ENCODE measurements around the gene POU3F2. TPM values are rescaled to one million over a fixed set of nuclear protein-coding genes. Genes with fewer than 3 reads are reported as not detected.

The POU3F2 gene
- total and polyA plus RNA-seq, 2 donors (not counting 3 experiments of a cell fraction or from before 2014, with no cell fraction given), result not detected

- Histone ChIP-seq H2AFZ (ENCODE audit: low read depth, low read length) (peak overlapping the region; percentile 15), H3K4me3 (replicated peaks in 1 of 3; ENCODE audit: insufficient read depth in 1 of 3, low read depth in 1 of 3, low read length in 3 of 3) (peak overlapping the region in 2 of 3 experiments; percentile 34 to 40), H3K36me3 (ENCODE audit: control insufficient read depth in 2 of 2, extremely low read depth in 1 of 2, insufficient read depth in 2 of 2, low read length in 2 of 2) (no peaks in the 10 kb centered on the region), H3K27ac (ENCODE audit: insufficient read depth, low read depth, low read length) (no peak overlapping the region), H3K9ac (replicated peaks; ENCODE audit: extremely low read depth, insufficient read depth, low read length) (no peak overlapping the region), H3K79me2 (ENCODE audit: control insufficient read depth, insufficient read depth, low read length) (no peaks in the 10 kb centered on the region), H4K20me1 (replicated peaks; ENCODE audit: control insufficient read depth, extremely low read depth, insufficient read depth, low read length) (no peaks in the 10 kb centered on the region), H3K9me1 (replicated peaks; ENCODE audit: control insufficient read depth, extremely low read depth, insufficient read depth, low read length) (no peaks in the 10 kb centered on the region), H3K27me3 (ENCODE audit: control insufficient read depth in 2 of 2, insufficient read depth in 2 of 2, low read length in 2 of 2) (peaks cover 78 to 93% of the 10 kb centered on the region in 2 experiments), H3K4me1 (ENCODE audit: control insufficient read depth, extremely low read depth, insufficient read depth, low read length) (peaks cover 9% of the 10 kb centered on the region), H3K9me3 (replicated peaks; ENCODE audit: control insufficient read depth, insufficient read depth, low read length) (no peaks in the 10 kb centered on the region), H3K4me2 (ENCODE audit: insufficient read depth, low read length) (peak overlapping the region; percentile 65)
- ChIA-PET POLR2A (no interaction called here), CTCF (interaction anchor here (0.6 to 1.5 kb wide), 4 partner anchors 9 to 1430 kb away, joined by 3 to 8 read pairs (median 4); no protein-coding TSS in a partner anchor)
- TF ChIP-seq MAX (IDR thresholded peaks at IDR 0.05; ENCODE audit: insufficient read depth, insufficient read length), result no peak
- TF ChIP-seq POLR2AphosphoS5 (IDR thresholded peaks at IDR 0.05; ENCODE audit: insufficient read depth, low read depth, low read length), result no peak
- peak; percentile 53 for TF ChIP-seq EZH2 (IDR thresholded peaks at IDR 0.05; ENCODE audit: borderline replicate concordance, low read depth, low read length, severe bottlenecking)
- TF ChIP-seq POLR2A (IDR thresholded peaks at IDR 0.05; ENCODE audit: low read depth, low read length), result no peak
- no peak for TF ChIP-seq MYC (IDR thresholded peaks at IDR 0.05; ENCODE audit: low read depth, low read length)
- dilution Hi-C loops (cut with MboI; ENCODE audit: extremely low pct_ligation_motif_present, low sequenced_read_pairs) (no loop called here), intact Hi-C loops (cut with micrococcal nuclease) (loop anchor here (1.0 to 10.0 kb wide), 4 partner anchors 11 to 1935 kb away; no protein-coding TSS in a partner anchor)
- DNase-seq (ENCODE audit: low read depth, low spot score) (peak; percentile 53), FAIRE-seq (no peak)
- BruUV-seq (replicated peaks), result no TSS peak
Measured at GRCh38 chr6:98833307-98834059, 891 bp upstream of the POU3F2 start.

Data from endothelial cell of umbilical vein (primary cell).